GM23248 (cell line): ENCODE results near the gene ARPC4. TPM values are rescaled to one million over a fixed set of nuclear protein-coding genes. Genes with fewer than 3 reads are reported as not detected.

Experiments
- DNase-seq: peaks from one replicate; pipeline ENCODE4 v3.0.0-alpha.2; 2015
- H2AFZ ChIP-seq: fragments of 200-600 bp; sonication (generic); 2 replicates; pipeline ENCODE4 v1.6.1; 2016; ENCODE audit warnings: antibody characterized with exemption
- H3F3A ChIP-seq: fragments of 200-600 bp; sonication (generic); 2 replicates; pipeline ENCODE4 v1.6.1; 2016; ENCODE audit warnings: mild to moderate bottlenecking, antibody characterized with exemption, mixed run types; ENCODE audit not compliant: insufficient read depth
- H3K27ac ChIP-seq: fragments of 200-600 bp; sonication (generic); 2 replicates; pipeline ENCODE4 v1.5.1; 2016; ENCODE audit warnings: mild to moderate bottlenecking
- H3K27me3 ChIP-seq: fragments of 200-600 bp; sonication (generic); replicated peaks from 2 replicates; pipeline ENCODE4 v1.6.1; 2016; ENCODE audit warnings: mild to moderate bottlenecking; ENCODE audit not compliant: insufficient read depth
- H3K36me3 ChIP-seq: fragments of 200-600 bp; sonication (generic); 2 replicates; pipeline ENCODE4 v1.6.1; 2016; ENCODE audit warnings: low read depth, mild to moderate bottlenecking
- H3K4me1 ChIP-seq: fragments of 200-600 bp; sonication (generic); 2 replicates; pipeline ENCODE4 v1.6.1; 2016; ENCODE audit warnings: mild to moderate bottlenecking; ENCODE audit not compliant: insufficient read depth
- H3K4me2 ChIP-seq: fragments of 200-600 bp; sonication (generic); one replicate; pipeline ENCODE4 v1.6.1; 2016; ENCODE audit warnings: mild to moderate bottlenecking; ENCODE audit not compliant: unreplicated experiment
- H3K4me3 ChIP-seq: fragments of 200-600 bp; sonication (generic); 2 replicates; pipeline ENCODE4 v1.5.1; 2016; ENCODE audit warnings: mild to moderate bottlenecking
- H3K79me2 ChIP-seq: fragments of 200-600 bp; sonication (generic); 2 replicates; pipeline ENCODE4 v1.6.1; 2016; ENCODE audit warnings: mild to moderate bottlenecking; ENCODE audit not compliant: insufficient read depth
- H3K9ac ChIP-seq: fragments of 200-600 bp; sonication (generic); 2 replicates; pipeline ENCODE4 v1.6.1; 2016; ENCODE audit warnings: mild to moderate bottlenecking
- H3K9me2 ChIP-seq: fragments of 200-600 bp; sonication (generic); 2 replicates; pipeline ENCODE4 v1.6.1; 2016; ENCODE audit warnings: mixed run types, mild to moderate bottlenecking, moderate library complexity; ENCODE audit not compliant: insufficient read depth
- H3K9me3 ChIP-seq: fragments of 200-600 bp; sonication (generic); one replicate; pipeline ENCODE4 v1.6.1; 2017; ENCODE audit warnings: low read depth
- H4K20me1 ChIP-seq: fragments of 200-600 bp; sonication (generic); 2 replicates; pipeline ENCODE4 v1.6.0; 2016; ENCODE audit not compliant: insufficient read depth
- EZH2 ChIP-seq: fragments of 200-600 bp; sonication (generic); IDR thresholded peaks from 2 replicates; pipeline ENCODE4 v1.6.1; 2018; ENCODE audit warnings: antibody characterized with exemption, mild to moderate bottlenecking; ENCODE audit not compliant: insufficient read depth, poor library complexity, severe bottlenecking
- EZH2phosphoT487 ChIP-seq: fragments of 200-600 bp; sonication (generic); IDR thresholded peaks from 2 replicates; pipeline ENCODE4 v1.6.1; 2018; ENCODE audit warnings: antibody characterized with exemption, moderate library complexity, mild to moderate bottlenecking, low read depth; ENCODE audit not compliant: insufficient read depth
- WGBS, 2 experiments: methylation state at CpG; one replicate each; pipeline ENCODE4 v1.1.6; 2015 to 2017; ENCODE audit warnings: low lambda C conversion rate in 2 of 2, low coverage in 1 of 2; ENCODE audit errors: missing lambda C conversion rate in 2 of 2; 5-methylcytosine and 5-hydroxymethylcytosine counted together
- in situ Hi-C: fragments of 300-500 bp; cut with MboI; formaldehyde crosslinking; loops from 2 replicates; pipeline ENCODE4 v1.15.0; 2020
- polyA plus RNA-seq: library from polyadenylated mRNA; unstranded; fragments of >200 nt; fragmentation: Nextera tagmentation; extraction: Ambion mirVana; gene quantifications from 2 replicates; pipeline ENCODE4 v1.2.1, GENCODE V29; 2016
- total RNA-seq: library from RNA; depleted of rRNA; stranded (reverse); fragments of >200 nt; shearing (Covaris generic); gene quantifications from 2 replicates; pipeline ENCODE4 v1.2.3, GENCODE V29; 2014

ARPC4 gene
- total and polyA plus RNA-seq, 2 experiments from 2014 or later, result 182 to 315 TPM

DNA sequence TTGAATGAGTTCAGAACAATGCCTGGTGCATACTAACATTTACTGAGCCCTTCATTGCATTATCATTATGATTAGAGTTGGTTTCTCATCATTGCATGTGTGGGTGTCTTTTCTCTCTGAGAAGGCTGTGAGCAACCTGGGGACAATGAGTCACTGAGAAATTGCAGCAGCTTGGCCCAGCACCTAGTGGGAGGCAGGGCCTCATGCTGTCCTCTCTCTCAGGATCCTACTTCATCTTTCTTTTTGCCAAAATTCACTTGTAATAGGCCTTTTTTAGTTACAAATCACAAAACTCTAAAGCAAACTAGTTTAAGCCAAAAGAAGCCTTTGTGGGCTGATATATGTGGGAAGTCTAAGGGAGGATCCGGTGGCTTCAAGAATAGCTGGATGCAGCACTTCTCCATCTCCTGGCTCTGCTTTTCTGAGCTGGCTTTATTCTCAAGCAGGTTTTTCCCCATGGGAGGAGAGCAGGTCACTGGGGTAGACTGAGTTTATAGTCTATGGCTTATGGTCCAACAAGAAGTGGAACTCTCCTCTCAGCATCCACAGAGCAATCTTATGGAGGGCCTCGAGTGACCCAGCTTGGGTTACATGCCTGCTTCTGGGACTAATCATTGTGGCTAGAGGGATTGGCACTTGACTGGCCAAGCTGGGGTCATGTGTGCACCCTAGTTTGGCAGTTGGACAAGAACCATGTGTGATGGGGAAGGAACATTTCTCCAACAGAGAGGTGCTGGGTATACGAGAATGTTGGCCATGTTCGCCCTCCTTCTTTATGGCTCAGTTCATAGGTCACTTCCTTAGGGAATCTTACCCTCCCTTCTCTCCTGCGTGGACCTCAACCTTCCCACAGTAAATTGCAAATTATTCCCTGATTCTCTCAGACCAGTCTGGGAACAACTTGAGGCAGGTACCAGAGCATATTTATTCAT, 14.5 kb upstream of the ARPC4 start:
- H3K9me3 ChIP-seq, result no peaks in the 10 kb centered on the region
- no peak overlapping the region for H3K4me3 ChIP-seq
- peak overlapping the region; percentile 93 for H3K27ac ChIP-seq
- H3K79me2 ChIP-seq, result no peaks in the 10 kb centered on the region
- in situ Hi-C loops, result no loop called here
- peaks cover 23% of the 10 kb centered on the region for H3K4me1 ChIP-seq
- H4K20me1 ChIP-seq, result no peaks in the 10 kb centered on the region
- no peaks in the 10 kb centered on the region for H3K27me3 ChIP-seq
- peaks cover 38% of the 10 kb centered on the region for H3F3A ChIP-seq
- no peaks in the 10 kb centered on the region for H3K9me2 ChIP-seq
- DNase-seq, result peak; percentile 95
- peak overlapping the region; percentile 67 for H3K9ac ChIP-seq
- no peak for TF ChIP-seq EZH2
- no peak for TF ChIP-seq EZH2phosphoT487
- 65 to 72% methylated on average over 5 of the region's 5 CpGs for WGBS, 2 experiments
- 0 out of 2 replicates have a peak overlapping the region, but pooled peaks have one; percentile 23 for H2AFZ ChIP-seq
- H3K36me3 ChIP-seq, result peaks cover 15% of the 10 kb centered on the region; the same call in 1 of the 2 replicates
- peak overlapping the region; percentile 16 for H3K4me2 ChIP-seq

DNA sequence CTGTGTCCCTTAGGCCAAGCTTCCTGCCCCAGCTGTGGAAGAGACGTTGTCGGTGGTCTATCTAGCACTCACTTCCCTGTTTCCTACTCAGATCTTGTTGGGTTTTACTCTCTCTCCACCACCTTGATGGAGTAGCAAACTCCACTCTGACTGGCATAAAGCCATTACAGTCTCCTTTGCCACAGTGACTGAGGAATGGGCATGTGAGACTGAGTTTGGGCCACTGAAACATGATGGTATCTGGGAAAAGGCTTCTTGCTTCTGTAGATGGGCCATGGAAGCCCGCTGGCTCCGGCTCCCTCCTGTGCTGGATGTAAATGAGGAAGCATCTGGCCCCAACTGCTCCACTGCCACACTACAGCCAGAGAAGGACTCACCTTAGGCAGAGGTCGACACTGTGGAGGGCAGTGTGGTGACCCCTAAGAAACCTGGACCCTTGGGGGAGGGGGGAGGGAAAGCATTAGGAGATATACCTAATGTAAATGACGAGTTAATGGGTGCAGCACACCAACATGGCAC, 13.7 kb upstream of the ARPC4 start:
- H3K9me2 ChIP-seq, result no peaks in the 10 kb centered on the region
- H3F3A ChIP-seq, result peaks cover 38% of the 10 kb centered on the region
- TF ChIP-seq EZH2phosphoT487 (no peak), EZH2 (no peak)
- H4K20me1 ChIP-seq, result no peaks in the 10 kb centered on the region
- H3K36me3 ChIP-seq, result peaks cover 15% of the 10 kb centered on the region; the same call in 1 of the 2 replicates
- H3K27me3 ChIP-seq, result no peaks in the 10 kb centered on the region
- H3K4me2 ChIP-seq, result no peak overlapping the region
- no peaks in the 10 kb centered on the region for H3K9me3 ChIP-seq
- peak overlapping the region; percentile 93 for H3K27ac ChIP-seq
- H3K4me1 ChIP-seq, result peaks cover 23% of the 10 kb centered on the region
- DNase-seq, result no peak
- no peaks in the 10 kb centered on the region for H3K79me2 ChIP-seq
- in situ Hi-C loops, result no loop called here
- 79 to 80% methylated on average over 5 to 6 of the region's 6 CpGs for WGBS, 2 experiments
- peak overlapping the region; percentile 67 for H3K9ac ChIP-seq
- H2AFZ ChIP-seq, result no peak overlapping the region
- H3K4me3 ChIP-seq, result no peak overlapping the region

DNA sequence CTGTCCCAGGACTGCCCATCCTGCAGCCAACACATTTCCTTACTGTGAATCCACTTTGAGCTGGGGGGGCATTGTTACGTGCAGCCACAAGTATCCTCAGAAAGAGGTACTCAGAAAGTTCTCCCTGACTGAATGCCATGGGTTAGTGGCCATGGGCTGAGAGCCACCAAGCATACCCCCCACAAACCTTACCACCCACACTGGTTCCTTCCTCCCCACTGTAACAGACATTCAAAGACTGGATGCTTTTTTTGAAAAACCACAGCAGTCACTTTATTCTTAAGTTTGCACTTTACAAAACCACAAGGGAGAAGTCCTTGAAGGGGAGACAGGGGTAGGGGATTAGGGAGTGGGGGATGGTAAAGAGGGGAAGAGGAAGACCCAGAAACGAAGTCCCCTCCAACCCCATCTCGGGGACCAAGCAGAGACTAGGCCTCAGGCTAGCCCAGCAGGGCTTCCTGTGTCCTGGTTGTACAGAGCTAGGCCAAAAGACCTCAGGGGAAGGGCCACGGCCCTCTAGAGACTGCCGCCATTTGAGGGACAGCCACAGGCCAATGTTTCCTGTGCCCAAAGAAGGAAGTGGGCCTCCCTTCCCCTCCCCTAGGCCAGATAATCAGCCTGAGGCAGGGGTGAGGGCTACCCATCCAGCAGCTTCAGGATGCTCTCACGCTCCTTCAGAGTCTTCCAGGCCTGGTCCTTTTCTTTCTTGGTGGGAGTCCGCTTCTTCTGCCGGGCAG, 13.0 kb upstream of the ARPC4 start:
- H4K20me1 ChIP-seq, result no peaks in the 10 kb centered on the region
- H3K9me3 ChIP-seq, result no peaks in the 10 kb centered on the region
- in situ Hi-C loops, result no loop called here
- H3K27me3 ChIP-seq, result no peaks in the 10 kb centered on the region
- no peak overlapping the region for H3K4me3 ChIP-seq
- peaks cover 23% of the 10 kb centered on the region for H3K4me1 ChIP-seq
- no peak for DNase-seq
- peaks cover 38% of the 10 kb centered on the region for H3F3A ChIP-seq
- no peaks in the 10 kb centered on the region for H3K9me2 ChIP-seq
- H3K79me2 ChIP-seq, result no peaks in the 10 kb centered on the region
- H3K4me2 ChIP-seq, result no peak overlapping the region
- no peak overlapping the region for H3K9ac ChIP-seq
- H2AFZ ChIP-seq, result no peak overlapping the region
- 0 out of 2 replicates have a peak overlapping the region, but pooled peaks have one; percentile 93 for H3K27ac ChIP-seq
- WGBS, 2 experiments, result 84 to 85% methylated on average over 8 of the region's 8 CpGs
- H3K36me3 ChIP-seq, result peaks cover 15% of the 10 kb centered on the region; the same call in 1 of the 2 replicates
- TF ChIP-seq EZH2phosphoT487 (no peak), EZH2 (no peak)

DNA sequence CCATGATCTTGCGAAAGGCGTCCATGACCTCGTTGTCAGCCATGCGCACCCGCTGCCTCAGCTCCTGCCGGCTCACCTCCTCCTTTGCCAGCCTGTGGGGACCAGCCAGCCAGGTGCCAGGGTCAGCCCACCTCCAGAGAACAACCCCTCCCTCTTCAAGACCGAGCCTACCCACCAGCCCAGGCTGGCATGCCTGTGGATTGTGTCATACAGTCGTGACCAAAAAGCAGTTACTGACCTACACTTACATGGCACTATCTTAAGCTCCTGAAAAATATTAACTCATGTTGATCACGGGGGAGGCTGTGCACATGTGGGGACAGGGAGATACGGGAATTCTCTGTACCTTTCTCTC, 12.4 kb upstream of the ARPC4 start:
- H3K79me2 ChIP-seq, result no peaks in the 10 kb centered on the region
- H3K27me3 ChIP-seq, result no peaks in the 10 kb centered on the region
- H3K9ac ChIP-seq, result no peak overlapping the region
- DNase-seq, result no peak
- in situ Hi-C loops, result no loop called here
- H3K4me3 ChIP-seq, result no peak overlapping the region
- 0 out of 2 replicates have a peak overlapping the region, but pooled peaks have one; percentile 10 for H3K27ac ChIP-seq
- TF ChIP-seq EZH2phosphoT487 (no peak), EZH2 (no peak)
- peaks cover 21% of the 10 kb centered on the region; the same call in 1 of the 2 replicates for H3K36me3 ChIP-seq
- no peak overlapping the region for H2AFZ ChIP-seq
- H3K9me2 ChIP-seq, result no peaks in the 10 kb centered on the region
- no peaks in the 10 kb centered on the region for H4K20me1 ChIP-seq
- no peak overlapping the region for H3K4me2 ChIP-seq
- H3K9me3 ChIP-seq, result no peaks in the 10 kb centered on the region
- H3K4me1 ChIP-seq, result peaks cover 23% of the 10 kb centered on the region
- H3F3A ChIP-seq, result peaks cover 38% of the 10 kb centered on the region
- 85% methylated on average over 7 to 10 of the region's 10 CpGs for WGBS, 2 experiments
